ENCODE data around the gene BCO1.

The BCO1 gene

DNA sequence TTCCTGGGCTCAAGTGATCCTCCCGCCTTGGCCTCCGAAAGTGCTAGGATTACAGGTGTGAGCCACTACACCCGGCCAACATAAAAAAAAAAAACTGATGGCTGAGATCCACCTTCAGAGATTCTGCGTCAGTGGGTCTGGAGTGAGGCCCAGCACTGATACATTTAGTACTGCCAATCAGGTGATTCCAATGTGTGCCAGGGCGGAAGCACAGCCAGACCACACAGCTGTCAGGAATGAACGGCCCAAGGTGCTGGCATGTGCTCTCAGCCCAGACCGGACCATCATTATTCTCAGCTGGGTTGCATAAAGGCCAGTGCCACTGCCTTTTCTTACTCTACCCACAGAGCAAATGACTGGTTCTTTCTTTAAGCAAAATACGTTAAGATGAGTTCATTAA is 1.2 kb upstream of the BCO1 start:
- DNase-seq = no peak

- no peak for DNase-seq
Observed at GRCh38 chr16:81237942-81238295, 570 bp upstream of the BCO1 start.

- no peak for DNase-seq
Observed at GRCh38 chr16:81239367-81240121, 1.1 kb downstream of the BCO1 start.

DNA sequence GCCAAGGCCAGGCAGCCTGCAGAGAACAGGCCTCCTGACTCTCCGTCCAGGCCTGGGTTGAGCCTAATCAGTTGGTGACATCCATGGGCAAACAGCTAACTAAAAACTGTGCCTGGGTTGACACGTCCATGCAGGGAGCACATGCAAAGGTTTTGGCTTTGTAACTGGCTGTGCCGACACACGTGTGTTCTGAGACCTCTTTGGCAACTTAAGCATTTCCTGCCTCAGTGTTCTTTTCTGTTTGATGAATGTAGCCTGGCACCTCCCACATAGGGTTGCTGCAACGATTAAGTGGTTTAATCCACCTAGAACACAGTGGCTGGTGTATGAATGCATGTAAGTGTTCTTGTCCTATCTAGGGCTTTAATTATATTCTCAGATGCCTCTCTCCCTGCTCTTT is 3.2 kb downstream of the BCO1 start:
- no peak for DNase-seq

GRCh38 chr16:81242977-81243618 is 4.6 kb downstream of the BCO1 start:
- DNase-seq = no peak

- no peak for DNase-seq
Observed at GRCh38 chr16:81243942-81244341, 5.5 kb downstream of the BCO1 start.

DNA sequence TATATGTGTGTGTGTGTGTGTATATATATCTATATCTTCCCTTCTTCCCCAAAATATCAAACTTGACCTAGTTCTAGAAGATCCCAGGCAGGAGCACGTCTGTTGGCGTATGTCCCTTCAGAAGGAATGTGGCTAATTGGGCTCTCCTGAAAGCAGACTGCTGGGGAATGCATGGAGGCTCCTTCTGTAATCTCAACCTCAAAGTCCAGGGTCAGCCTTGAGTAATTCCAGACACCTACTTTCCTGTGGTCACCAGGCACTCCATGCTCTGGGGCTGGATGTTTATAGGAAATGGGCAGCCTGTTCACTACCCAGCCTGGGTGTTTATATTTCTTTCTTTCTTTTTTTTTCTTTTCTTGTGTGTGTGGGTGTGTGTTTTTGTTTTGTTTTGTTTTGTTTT is 13.4 kb downstream of the BCO1 start:
- no peak for DNase-seq

- no peak for DNase-seq
Observed at GRCh38 chr16:81253141-81253540, 14.7 kb downstream of the BCO1 start.

DNA sequence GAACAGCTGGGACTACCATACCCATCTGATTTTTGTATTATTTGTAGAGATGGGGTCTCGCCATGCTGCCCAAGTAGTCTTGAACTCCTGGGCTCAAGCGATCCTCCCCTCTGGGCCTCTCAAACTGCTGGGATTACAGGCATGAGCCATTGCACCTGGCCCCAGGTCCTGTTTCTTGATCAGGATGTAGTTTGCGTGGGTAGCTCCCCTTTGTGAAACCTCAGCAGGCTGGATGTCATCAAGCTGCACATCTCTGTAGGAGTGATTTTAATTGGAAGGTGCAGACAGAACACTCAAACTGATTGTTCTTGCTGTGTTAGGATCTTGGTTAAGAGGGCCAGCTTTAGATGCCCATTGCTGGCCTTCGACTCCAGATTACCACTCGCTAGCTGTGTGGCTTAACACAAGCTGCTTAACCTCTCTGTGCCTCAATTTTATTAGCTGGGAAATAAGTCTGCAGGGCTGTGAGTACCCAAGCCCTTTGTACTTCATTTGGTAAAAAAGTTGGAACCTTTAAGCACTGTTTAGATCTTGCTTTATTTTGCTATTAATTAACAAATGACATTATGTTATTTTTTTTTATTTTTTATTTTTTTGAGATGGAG is 16.5 kb downstream of the BCO1 start:
- no peak for DNase-seq

GRCh38 chr16:81259916-81260315 is 21.4 kb downstream of the BCO1 start:
- DNase-seq = no peak

DNA sequence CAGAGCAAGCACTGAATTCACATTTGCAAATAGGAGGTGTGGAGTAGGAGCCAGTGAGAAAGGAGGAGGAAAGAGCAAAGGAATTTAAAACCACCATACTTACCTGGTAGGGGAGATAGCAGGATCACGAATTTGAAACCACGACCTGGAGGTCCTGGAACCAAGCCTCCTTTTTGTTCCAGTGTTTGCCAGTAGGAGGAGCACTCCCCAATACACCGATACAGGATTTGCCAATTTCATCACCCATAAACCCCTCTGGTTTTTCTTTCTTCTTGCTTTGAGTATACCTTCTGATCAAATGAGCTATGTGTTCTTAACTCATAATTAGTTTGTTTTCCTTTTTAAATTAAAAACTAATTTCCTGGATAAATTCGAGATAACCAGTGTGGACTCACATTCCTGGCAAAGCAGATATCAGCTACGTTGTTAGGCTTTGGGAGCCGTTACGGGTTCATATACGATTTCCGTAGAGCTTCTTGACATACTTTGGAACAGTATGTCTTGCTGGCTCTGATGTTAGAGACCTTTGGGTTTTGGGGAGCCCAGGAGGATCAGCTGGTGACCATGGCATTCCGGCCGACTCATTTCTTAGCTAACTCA is 22.7 kb downstream of the BCO1 start:
- DNase-seq = peak in 1 of 2 experiments; percentile 13

GRCh38 chr16:81263470-81264220 is 25.2 kb downstream of the BCO1 start:
- DNase-seq = no peak

DNA sequence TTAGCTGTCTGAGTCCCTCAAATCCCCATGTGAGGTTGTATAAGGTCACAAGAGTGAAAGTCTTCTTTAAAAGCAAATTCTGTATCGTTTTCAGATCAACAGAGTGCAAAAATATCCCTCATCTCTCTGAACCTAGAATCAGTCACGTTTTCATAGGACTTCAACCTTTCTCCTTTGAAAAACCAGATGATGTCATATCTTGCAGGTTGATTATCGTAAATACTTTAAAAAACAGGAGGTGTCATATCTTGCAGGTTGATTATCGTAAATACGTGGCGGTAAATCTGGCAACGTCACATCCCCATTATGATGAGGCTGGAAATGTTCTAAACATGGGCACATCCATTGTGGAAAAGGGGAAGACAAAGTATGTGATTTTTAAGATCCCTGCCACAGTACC is 25.9 kb downstream of the BCO1 start:
- no peak for DNase-seq

GRCh38 chr16:81265052-81265451 is 26.6 kb downstream of the BCO1 start:
- DNase-seq = no peak

DNA sequence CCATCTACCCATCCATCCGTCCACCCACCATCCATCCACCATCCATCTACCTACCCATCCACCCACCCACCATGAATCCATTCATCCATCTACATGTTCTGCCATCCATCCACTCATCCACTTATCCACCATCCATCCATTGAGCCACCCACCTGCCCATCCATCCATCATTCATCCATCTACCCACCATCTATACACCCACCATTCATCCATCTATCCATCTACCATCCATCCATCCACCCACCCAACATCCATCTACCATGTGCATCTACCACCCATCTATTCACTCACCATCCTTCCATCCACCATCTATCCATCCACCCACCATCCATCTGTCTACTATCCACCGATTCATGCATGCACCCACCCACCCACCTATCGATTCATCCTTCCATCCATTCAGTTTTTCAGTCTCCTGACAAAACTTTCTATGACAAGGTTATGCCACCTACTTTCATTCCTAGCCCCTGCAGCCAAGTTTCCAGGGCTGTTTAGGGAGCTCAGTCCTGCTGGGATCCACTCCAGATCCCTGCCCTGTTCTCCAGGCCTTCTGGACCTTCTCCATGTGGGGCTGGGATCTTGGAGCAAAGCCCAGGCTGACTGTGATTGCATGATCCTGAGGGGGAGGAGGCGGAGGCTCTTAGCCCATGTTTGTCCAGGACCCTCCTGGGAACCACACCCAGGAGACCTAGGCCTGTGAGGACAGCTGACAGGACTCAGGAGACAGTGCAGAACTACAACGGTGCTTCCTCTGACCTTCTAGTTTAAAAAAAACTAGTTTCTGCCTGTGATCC is 27.4 kb downstream of the BCO1 start:
- no peak for DNase-seq

DNA sequence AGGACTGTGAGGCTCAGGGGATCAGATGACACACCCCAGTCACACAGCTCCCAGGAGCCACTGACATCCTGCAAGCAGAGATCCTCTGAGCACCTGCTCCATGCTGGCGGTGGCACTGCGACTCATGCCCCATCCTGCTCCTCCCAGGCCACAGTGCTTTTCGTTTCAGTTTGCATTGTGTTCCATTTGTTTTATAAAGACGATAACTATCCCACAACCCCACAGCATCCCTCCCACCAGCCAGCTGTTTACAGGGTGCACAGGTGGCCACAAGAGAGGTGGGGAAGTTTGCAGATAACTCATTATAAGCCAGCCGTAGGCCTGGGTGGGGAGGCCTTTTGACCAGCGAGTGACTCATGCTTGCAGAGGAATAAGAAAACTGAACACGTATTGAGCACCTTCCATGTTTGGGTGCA is 28.2 kb downstream of the BCO1 start:
- DNase-seq = no peak

DNA sequence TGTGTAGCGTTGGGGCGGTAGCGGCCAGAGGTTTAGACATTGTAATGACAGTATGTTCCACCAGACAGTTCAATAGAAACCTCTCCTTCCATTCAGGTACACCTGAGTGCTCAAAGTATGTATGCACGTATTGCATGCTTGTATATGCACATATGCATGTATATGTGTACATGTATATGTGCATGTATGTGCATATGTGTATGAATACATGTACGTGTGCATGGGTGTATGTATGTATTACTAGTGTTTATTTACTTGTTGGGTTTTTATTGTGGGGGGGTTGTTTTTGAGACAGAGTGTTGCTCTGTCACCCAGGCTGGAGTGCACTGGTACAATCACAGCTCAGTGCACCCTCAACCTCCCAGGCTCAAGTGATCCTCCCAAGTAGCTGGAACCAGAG is 30.0 kb downstream of the BCO1 start:
- DNase-seq = no peak

DNA sequence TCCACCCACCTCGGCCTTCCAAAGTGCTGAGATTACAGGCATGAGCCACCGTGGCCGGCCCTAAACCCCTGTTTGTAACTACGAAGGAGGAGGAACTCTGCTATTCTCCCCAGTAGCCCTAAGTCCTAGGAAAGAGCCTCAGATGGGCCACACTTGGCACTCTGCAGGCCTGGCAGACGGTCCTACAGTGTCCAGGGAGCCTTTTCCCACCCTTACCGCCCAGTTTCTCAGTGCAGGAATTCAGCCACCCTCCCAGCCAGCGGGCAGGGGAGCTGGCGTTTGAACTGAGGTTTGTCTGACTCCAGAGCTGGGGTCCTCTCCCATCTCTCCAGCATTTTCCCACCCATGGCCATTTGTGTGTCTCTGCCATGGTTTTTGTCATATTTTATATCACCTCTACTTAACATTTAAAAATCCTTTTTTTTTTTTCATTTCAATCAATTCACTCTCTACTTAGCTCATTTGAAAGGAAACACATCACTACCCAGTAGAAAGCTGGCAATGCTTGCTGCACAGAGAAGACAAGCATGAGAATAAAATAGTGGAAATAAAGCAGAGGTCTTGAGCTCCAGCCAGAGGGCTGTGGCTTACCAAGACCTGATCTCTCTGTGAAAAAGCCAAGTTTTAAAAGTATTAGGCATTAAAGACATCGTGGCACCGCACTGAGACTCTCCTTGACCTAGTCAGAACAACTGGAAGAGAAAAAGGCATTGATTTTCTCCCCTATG is 34.9 kb downstream of the BCO1 start:
- DNase-seq = no peak

GRCh38 chr16:81275064-81275532 is 36.6 kb downstream of the BCO1 start:
- no peak for DNase-seq

DNA sequence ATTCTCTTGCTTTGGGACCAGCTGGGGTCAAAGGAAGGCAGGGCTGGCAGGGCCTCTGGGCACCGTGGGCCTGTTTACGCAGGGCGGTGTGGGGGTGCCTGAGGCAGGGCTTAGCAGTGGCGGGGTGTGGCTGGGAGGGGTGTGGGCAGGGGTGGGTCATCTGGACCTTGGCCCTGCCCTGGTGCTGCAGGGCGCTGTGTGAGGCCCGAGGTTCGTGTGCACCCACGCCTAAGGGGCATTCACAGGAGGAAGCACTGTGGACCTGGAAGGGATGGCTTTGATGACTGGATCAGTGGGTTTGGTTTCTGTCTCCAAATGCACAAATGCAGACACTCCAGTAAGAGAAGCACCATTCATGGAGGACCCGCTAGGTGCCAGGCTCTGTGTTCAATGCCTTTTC is 37.3 kb downstream of the BCO1 start:
- DNase-seq = no peak

DNA sequence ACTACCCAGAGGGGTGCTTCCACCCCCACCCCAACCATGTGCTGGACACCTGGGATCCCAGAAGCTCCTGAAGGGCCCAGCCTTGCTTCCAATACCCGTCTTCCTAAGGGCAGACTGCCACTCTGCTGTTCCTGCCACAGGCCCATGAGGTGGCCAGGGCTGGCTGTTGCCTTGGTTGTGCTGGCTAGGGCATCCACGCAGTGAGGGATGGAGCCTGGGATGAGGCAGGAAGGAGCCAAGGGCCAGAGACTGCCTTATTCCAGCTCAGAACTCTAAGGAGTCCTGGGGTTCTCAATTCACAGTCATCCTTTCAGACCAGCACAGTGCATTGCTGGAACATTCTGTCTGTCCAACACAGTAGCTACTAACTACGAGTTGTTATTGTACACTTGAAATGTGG is 37.8 kb downstream of the BCO1 start:
- DNase-seq = no peak

Measured in activated CD4-positive, alpha-beta T cell treated with anti-CD3 and anti-CD28 coated beads, Interleukin-2, amount 50 U/mL, for 4 hours (primary cell).